Fibroblast of mammary gland (primary cell): ENCODE data around the gene OSCP1.

Experiments used
- DNase-seq: peaks from one replicate; pipeline ENCODE4 v3.0.0-alpha.2; 2010; ENCODE audit warnings: low read depth
- H3K4me3 ChIP-seq: 2 replicates; pipeline ENCODE4 v1.5.1; 2011; ENCODE audit warnings: low read depth, mild to moderate bottlenecking, low read length, moderate library complexity; ENCODE audit not compliant: control insufficient read depth
- CTCF ChIP-seq: conservative IDR thresholded peaks from 2 replicates; pipeline ENCODE4 v1.5.1; 2011; ENCODE audit warnings: low read depth, low read length, inconsistent platforms; ENCODE audit not compliant: control insufficient read depth, insufficient read depth

The OSCP1 gene

GRCh38 chr1:36391271-36391670 is 59.0 kb downstream of the OSCP1 start:
- no peak overlapping the region for H3K4me3 ChIP-seq
- DNase-seq = no peak
- no peak for TF ChIP-seq CTCF

- no peak for DNase-seq
- no peak overlapping the region for H3K4me3 ChIP-seq
- TF ChIP-seq CTCF = no peak
These were observed 59.8 kb downstream of the OSCP1 start for GRCh38 chr1:36390411-36390810.

- TF ChIP-seq CTCF = no peak
- no peak for DNase-seq
- H3K4me3 ChIP-seq = no peak overlapping the region
These were observed 60.3 kb downstream of the OSCP1 start for GRCh38 chr1:36389999-36390398.

- DNase-seq = no peak
- H3K4me3 ChIP-seq = no peak overlapping the region
- no peak for TF ChIP-seq CTCF
These were observed 61.0 kb downstream of the OSCP1 start for GRCh38 chr1:36389261-36389660.

- peak overlapping the region; percentile 6 for H3K4me3 ChIP-seq
- no peak for TF ChIP-seq CTCF
- peak; percentile 92 for DNase-seq
These were observed 62.9 kb downstream of the OSCP1 start for GRCh38 chr1:36387141-36387949.

- peak overlapping the region; percentile 71 for H3K4me3 ChIP-seq
- TF ChIP-seq CTCF = no peak
- DNase-seq = peak; percentile 100
These were observed 63.7 kb downstream of the OSCP1 start for GRCh38 chr1:36386265-36387140.
